PC-3 (cell line): ENCODE measurements around the gene CORO2B. TPM values are rescaled to one million over a fixed set of nuclear protein-coding genes. Genes with fewer than 3 reads are reported as not detected.
"Not testable (repeated sequence)": the region's sequence is repeated elsewhere in the genome, so short reads cannot be mapped to it uniquely, and the experiment has no call there.

Source experiments
- ATAC-seq: fragments of 200-7000 bp; cut with Tn5 transposase; 2 replicates; pipeline ENCODE4 v1.9.1; 2020; ENCODE audit warnings: mild to moderate bottlenecking, moderate library complexity
- BruUV-seq: library from RNA; stranded (reverse); fragments of 400-500 nt; replicated peaks from 2 replicates; lab custom pipeline; 2021; lab: Mats Ljungman, UMichigan
- CTCF ChIA-PET: fragments of 300-600 bp; sonication (Branson Sonifier 250); formaldehyde crosslinking; loops from one replicate; lab custom pipeline; 2022; ENCODE audit warnings: antibody characterized with exemption; lab: Charles Lee
- POLR2A ChIA-PET: fragments of 300-600 bp; sonication (Branson Sonifier 250); formaldehyde crosslinking; loops from one replicate; lab custom pipeline; 2022; ENCODE audit warnings: antibody characterized with exemption; ENCODE audit not compliant: unreplicated experiment; lab: Charles Lee
- DNase-seq: peaks from one replicate; pipeline ENCODE4 v3.0.0-alpha.2; 2015
- H2AFZ ChIP-seq: fragments of 300-600 bp; sonication (generic); 2 replicates; pipeline ENCODE4 v1.6.0; 2016; ENCODE audit warnings: antibody characterized with exemption, low read length
- H3F3A ChIP-seq: fragments of 300-600 bp; sonication (generic); one replicate; pipeline ENCODE4 v1.6.0; 2017; ENCODE audit warnings: antibody characterized with exemption, low read length, control low read depth, mild to moderate bottlenecking; ENCODE audit not compliant: unreplicated experiment
- H3K27ac ChIP-seq: fragments of 300-600 bp; sonication (generic); 2 replicates; pipeline ENCODE4 v1.5.1; 2016; ENCODE audit warnings: mild to moderate bottlenecking, low read length
- H3K27me3 ChIP-seq: fragments of 300-600 bp; sonication (generic); 2 replicates; pipeline ENCODE4 v1.6.1; 2016; ENCODE audit warnings: low read length, mixed read lengths
- H3K36me3 ChIP-seq: fragments of 300-600 bp; sonication (generic); 2 replicates; pipeline ENCODE4 v1.6.1; 2016; ENCODE audit warnings: low read depth, mixed run types, low read length, mixed read lengths
- H3K4me1 ChIP-seq: fragments of 300-600 bp; sonication (generic); 2 replicates; pipeline ENCODE4 v1.5.1; 2016; ENCODE audit warnings: low read length; ENCODE audit not compliant: insufficient read depth
- H3K4me2 ChIP-seq: fragments of 300-600 bp; sonication (generic); 2 replicates; pipeline ENCODE4 v1.6.0; 2016; ENCODE audit warnings: low read length
- H3K4me3 ChIP-seq: fragments of 300-600 bp; sonication (generic); 2 replicates; pipeline ENCODE4 v1.5.1; 2016; ENCODE audit warnings: mild to moderate bottlenecking, low read length, mixed read lengths
- H3K79me2 ChIP-seq: fragments of 300-600 bp; sonication (generic); 2 replicates; pipeline ENCODE4 v1.6.1; 2017; ENCODE audit warnings: low read length, mixed read lengths
- H3K9ac ChIP-seq: fragments of 300-600 bp; sonication (generic); 2 replicates; pipeline ENCODE4 v1.6.0; 2016; ENCODE audit warnings: mild to moderate bottlenecking, low read length
- H3K9me2 ChIP-seq: fragments of 300-600 bp; sonication (generic); replicated peaks from 2 replicates; pipeline ENCODE4 v1.6.1; 2016; ENCODE audit warnings: mixed run types, low read length, mixed read lengths
- H3K9me3 ChIP-seq: fragments of 300-600 bp; sonication (generic); 2 replicates; pipeline ENCODE4 v1.6.1; 2016; ENCODE audit warnings: low read length, mixed read lengths
- H4K20me1 ChIP-seq: fragments of 300-600 bp; sonication (generic); 2 replicates; pipeline ENCODE4 v1.6.1; 2016; ENCODE audit warnings: low read length, mixed read lengths
- EZH2 ChIP-seq: fragments of 300-600 bp; sonication (generic); IDR thresholded peaks from one replicate; pipeline ENCODE4 v1.6.1; 2017; ENCODE audit warnings: antibody characterized with exemption, mild to moderate bottlenecking, low read length; ENCODE audit not compliant: unreplicated experiment
- EZH2phosphoT487 ChIP-seq: fragments of 300-600 bp; sonication (generic); IDR thresholded peaks from 2 replicates; pipeline ENCODE4 v1.6.1; 2018; ENCODE audit warnings: mild to moderate bottlenecking, antibody characterized with exemption, low read length, borderline replicate concordance
- intact Hi-C: fragments of 100-400 bp; cut with micrococcal nuclease; formaldehyde crosslinking; loops from 2 replicates; pipeline ENCODE4 v1.9.0; 2023
- total RNA-seq: library from RNA; depleted of rRNA; stranded (reverse); fragments of >200 nt; gene quantifications from 2 replicates; pipeline ENCODE4 v1.2.3, GENCODE V29; 2014
- TF ChIP-seq, protein P1 (sequence below): fragments of 300-600 bp; sonication (generic); conservative IDR thresholded peaks from 2 replicates; pipeline ENCODE4 v1.5.1; 2017; ENCODE audit warnings: antibody characterized with exemption, low read depth, mild to moderate bottlenecking, low read length

The CORO2B gene
- total RNA-seq, 1 experiment from 2014 or later = 0.66 TPM

DNA sequence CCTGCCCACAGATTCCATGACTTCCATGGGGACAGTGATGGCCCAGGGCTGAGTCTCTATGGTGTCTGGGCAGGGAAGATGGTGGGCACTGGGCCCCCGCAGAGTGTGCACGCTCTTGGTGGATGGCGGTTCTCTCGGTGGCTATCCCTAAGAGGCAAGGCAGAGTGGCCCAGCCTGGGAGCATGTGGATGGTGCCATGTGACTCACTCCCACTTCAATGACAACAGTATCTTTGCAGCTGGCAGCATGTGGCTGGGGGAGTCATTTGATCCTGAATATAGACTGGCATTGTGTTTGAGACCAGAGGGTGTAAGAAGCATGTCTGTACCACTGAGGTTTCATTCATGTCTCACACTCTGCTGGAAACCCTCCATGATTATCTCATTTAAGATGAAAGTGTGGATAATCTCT, 101.2 kb downstream of the CORO2B start:
- TF ChIP-seq EZH2phosphoT487 (no peak), EZH2 (no peak)
- TF ChIP-seq, protein P1, sequence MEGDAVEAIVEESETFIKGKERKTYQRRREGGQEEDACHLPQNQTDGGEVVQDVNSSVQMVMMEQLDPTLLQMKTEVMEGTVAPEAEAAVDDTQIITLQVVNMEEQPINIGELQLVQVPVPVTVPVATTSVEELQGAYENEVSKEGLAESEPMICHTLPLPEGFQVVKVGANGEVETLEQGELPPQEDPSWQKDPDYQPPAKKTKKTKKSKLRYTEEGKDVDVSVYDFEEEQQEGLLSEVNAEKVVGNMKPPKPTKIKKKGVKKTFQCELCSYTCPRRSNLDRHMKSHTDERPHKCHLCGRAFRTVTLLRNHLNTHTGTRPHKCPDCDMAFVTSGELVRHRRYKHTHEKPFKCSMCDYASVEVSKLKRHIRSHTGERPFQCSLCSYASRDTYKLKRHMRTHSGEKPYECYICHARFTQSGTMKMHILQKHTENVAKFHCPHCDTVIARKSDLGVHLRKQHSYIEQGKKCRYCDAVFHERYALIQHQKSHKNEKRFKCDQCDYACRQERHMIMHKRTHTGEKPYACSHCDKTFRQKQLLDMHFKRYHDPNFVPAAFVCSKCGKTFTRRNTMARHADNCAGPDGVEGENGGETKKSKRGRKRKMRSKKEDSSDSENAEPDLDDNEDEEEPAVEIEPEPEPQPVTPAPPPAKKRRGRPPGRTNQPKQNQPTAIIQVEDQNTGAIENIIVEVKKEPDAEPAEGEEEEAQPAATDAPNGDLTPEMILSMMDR = no peak
- intact Hi-C loops = no loop called here
- CTCF ChIA-PET = no interaction called here

DNA sequence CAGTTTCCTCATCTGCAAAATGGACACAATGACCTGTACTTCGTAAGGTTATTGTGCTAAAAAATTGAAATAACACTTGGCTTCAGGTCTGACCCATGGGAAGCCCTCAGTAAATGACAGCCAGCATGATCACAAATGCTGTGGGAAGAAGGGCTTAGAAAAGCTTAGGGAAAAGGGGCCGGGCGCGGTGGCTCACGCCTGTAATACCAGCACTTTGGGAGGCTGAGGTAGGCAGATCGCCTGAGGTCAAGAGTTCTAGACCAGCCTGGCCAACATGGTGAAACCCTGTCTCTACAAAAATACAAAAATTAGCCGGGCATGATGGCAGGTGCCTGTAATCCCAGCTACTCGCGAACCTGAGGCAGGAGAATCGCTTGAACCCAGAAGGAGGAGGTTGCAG, 102.0 kb downstream of the CORO2B start:
- H2AFZ ChIP-seq, H3K4me3 ChIP-seq, H3K79me2 ChIP-seq, H3K27me3 ChIP-seq, ATAC-seq, H3K9me3 ChIP-seq, H4K20me1 ChIP-seq, intact Hi-C loops, H3K4me2 ChIP-seq, POLR2A ChIA-PET, H3K4me1 ChIP-seq, H3K9me2 ChIP-seq, CTCF ChIA-PET, BruUV-seq, H3K27ac ChIP-seq, H3F3A ChIP-seq, DNase-seq, H3K36me3 ChIP-seq, H3K9ac ChIP-seq: not testable (repeated sequence)

More for the DNA sequence above, 101.2 kb downstream of the CORO2B start:
- no peak overlapping the region for H2AFZ ChIP-seq
- H3K36me3 ChIP-seq = no peaks in the 10 kb centered on the region
- no peak for ATAC-seq
- no peak overlapping the region for H3K9ac ChIP-seq
- H3K79me2 ChIP-seq = no peaks in the 10 kb centered on the region
- no peaks in the 10 kb centered on the region for H3K4me1 ChIP-seq
- no TSS peak for BruUV-seq
- H3K27me3 ChIP-seq = no peaks in the 10 kb centered on the region
- POLR2A ChIA-PET = no interaction called here
- H3K4me2 ChIP-seq = no peak overlapping the region
- H3K9me3 ChIP-seq = no peaks in the 10 kb centered on the region
- DNase-seq = no peak
- no peaks in the 10 kb centered on the region for H3F3A ChIP-seq
- H3K27ac ChIP-seq = no peak overlapping the region
- no peaks in the 10 kb centered on the region for H3K9me2 ChIP-seq
- no peaks in the 10 kb centered on the region for H4K20me1 ChIP-seq
- no peak overlapping the region for H3K4me3 ChIP-seq

DNA sequence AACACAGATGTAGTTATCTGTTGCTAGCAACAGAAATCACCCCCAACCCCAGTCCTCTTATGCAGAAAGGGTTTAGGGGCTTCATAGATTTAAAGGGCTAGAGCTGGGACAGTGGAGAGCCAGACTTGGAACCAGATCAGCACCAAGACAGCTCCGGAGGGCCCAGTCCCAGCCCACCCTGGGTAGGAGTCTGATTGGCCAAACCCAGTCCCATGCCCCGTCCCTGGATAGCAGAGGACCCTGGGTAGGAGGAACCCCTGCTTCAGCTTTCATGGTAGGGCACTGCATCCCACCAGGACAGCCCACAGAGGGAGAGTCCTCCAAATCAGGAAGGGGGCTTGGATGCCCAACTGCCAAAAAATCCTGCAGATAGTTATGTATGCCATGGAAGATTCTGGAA, 103.0 kb downstream of the CORO2B start:
- CTCF ChIA-PET = no interaction called here
- no peak for ATAC-seq

More for the DNA sequence above, 103.0 kb downstream of the CORO2B start:
- Histone ChIP-seq H4K20me1 (no peaks in the 10 kb centered on the region), H3K36me3 (no peaks in the 10 kb centered on the region), H3K4me1 (no peaks in the 10 kb centered on the region), H3K27me3 (no peaks in the 10 kb centered on the region), H3K9me2 (no peaks in the 10 kb centered on the region), H3K4me2 (no peak overlapping the region), H3K27ac (no peak overlapping the region), H3F3A (no peaks in the 10 kb centered on the region), H2AFZ (no peak overlapping the region), H3K4me3 (no peak overlapping the region), H3K9ac (no peak overlapping the region), H3K9me3 (no peaks in the 10 kb centered on the region), H3K79me2 (no peaks in the 10 kb centered on the region)
- intact Hi-C loops = no loop called here
- POLR2A ChIA-PET = no interaction called here
- TF ChIP-seq, protein P1 = no peak
- no peak for TF ChIP-seq EZH2
- TF ChIP-seq EZH2phosphoT487 = no peak
- DNase-seq = no peak
- no TSS peak for BruUV-seq
